ENCODE results near the gene SEC22C.

The SEC22C gene

DNA sequence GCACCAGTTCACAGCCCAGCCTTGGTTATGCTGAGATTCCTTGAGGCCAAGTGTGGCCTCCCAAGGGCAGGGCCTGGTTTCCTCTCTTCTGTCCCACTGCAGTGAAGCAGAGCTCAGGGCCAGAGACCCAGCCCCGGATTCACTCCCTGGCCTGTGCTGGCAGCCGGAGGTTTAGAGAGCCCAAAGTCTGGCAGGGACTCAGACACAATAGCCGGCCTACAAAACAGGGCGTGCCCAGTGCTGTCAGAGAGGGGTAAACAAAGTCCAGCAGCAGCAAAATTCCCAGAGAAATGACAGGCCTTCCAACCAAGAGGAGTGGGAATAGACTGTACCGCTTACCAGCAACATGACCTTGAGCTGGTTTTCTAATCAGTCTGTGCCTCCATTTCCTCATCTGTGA is 65.3 kb downstream of the SEC22C start:
- DNase-seq (ENCODE audit: extremely low read depth, low read depth) = no peak
- TF ChIP-seq, protein P1, sequence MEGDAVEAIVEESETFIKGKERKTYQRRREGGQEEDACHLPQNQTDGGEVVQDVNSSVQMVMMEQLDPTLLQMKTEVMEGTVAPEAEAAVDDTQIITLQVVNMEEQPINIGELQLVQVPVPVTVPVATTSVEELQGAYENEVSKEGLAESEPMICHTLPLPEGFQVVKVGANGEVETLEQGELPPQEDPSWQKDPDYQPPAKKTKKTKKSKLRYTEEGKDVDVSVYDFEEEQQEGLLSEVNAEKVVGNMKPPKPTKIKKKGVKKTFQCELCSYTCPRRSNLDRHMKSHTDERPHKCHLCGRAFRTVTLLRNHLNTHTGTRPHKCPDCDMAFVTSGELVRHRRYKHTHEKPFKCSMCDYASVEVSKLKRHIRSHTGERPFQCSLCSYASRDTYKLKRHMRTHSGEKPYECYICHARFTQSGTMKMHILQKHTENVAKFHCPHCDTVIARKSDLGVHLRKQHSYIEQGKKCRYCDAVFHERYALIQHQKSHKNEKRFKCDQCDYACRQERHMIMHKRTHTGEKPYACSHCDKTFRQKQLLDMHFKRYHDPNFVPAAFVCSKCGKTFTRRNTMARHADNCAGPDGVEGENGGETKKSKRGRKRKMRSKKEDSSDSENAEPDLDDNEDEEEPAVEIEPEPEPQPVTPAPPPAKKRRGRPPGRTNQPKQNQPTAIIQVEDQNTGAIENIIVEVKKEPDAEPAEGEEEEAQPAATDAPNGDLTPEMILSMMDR (IDR thresholded peaks at IDR 0.05; ENCODE audit: low read depth, low read length) = no peak

DNA sequence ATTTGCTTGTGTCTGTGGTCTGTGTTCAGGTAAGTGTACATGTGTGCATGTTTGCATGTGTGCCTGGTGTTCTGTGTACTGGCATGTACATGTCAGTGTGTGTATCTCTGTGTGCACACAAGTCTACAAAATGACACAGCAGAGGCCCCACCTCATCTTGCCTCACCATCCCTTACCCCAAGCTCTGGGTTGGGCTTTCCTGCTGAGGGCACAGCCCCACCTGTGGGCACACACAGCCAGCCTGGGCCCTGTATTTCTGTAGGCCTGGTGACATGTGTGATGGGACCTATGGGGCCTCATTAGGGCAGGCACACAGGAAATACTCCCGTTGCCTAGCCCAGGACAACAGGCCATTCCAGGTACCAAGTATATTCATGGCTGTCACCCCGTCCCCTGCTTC is 65.8 kb downstream of the SEC22C start:
- TF ChIP-seq, protein P1 (IDR thresholded peaks at IDR 0.05; ENCODE audit: low read depth, low read length) = no peak
- no peak for DNase-seq (ENCODE audit: extremely low read depth, low read depth)

DNA sequence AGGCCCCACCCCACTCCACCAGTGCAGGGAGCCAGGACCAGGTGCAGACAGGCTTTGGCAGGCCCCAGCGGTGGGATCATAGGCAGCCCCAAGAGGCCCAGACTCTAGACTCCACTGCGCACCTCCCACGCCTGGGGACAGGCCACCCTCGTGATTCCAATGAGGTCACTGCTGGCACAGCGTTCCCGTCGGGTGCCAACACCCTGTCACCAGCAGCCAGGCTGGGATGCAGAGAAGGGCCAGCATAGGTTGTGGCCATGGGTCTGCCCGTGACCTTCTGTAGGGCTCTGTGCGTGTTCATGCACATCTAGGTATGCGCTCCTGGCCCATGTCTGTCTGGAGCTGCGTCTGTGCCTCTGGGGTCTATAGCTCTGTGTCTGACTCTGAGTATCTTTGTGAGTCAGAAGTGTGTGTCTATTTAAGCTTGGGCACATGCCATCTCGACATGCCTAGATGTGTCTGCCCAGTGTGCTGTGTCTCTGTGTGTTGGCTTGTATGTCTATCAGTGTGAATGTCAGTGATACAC is 66.3 kb downstream of the SEC22C start:
- no peak for DNase-seq (ENCODE audit: extremely low read depth, low read depth)
- TF ChIP-seq, protein P1 (IDR thresholded peaks at IDR 0.05; ENCODE audit: low read depth, low read length) = no peak

DNA sequence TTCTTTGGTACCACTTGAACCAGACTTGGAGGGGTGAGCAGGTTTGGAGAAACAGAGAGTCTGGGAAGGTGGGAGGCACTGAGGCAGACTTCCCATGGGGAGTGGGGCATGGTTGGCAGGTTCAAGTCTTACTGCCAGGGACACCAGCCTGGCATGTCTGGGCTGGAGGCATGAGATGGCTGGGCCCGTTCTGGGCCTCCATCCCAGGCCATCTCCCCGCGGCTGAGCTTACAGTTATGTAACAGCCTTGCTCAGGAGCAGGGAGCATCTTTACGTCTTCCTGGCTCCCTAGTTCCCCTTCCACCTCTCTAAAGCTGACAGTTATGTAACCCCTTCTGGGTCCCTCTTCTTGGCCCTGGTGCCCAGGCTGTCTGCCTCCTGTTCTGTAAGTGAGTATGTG is 66.9 kb downstream of the SEC22C start:
- TF ChIP-seq, protein P1 (IDR thresholded peaks at IDR 0.05; ENCODE audit: low read depth, low read length) = no peak
- no peak for DNase-seq (ENCODE audit: extremely low read depth, low read depth)

DNA sequence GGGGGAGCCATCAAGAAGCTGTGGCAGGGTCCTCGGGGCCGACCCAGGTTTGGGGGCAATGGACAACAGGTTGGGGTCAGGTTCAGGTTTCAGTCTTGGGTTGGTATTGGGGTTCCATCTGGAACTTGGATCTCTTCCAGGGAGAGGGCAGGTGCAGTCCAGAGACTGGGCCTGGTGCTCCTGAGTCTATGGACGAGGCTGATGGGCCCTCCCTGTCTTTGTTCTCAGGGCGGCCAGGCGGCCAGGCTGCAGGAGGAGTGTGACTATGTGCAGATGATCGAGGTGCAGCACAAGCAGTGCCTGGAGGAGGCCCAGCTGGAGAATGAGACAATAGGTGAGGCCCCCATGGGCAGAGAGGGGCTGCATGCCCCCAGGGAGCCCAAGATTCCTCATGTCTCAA is 68.2 kb downstream of the SEC22C start:
- TF ChIP-seq, protein P1 (IDR thresholded peaks at IDR 0.05; ENCODE audit: low read depth, low read length) = no peak
- DNase-seq (ENCODE audit: extremely low read depth, low read depth) = no peak

DNA sequence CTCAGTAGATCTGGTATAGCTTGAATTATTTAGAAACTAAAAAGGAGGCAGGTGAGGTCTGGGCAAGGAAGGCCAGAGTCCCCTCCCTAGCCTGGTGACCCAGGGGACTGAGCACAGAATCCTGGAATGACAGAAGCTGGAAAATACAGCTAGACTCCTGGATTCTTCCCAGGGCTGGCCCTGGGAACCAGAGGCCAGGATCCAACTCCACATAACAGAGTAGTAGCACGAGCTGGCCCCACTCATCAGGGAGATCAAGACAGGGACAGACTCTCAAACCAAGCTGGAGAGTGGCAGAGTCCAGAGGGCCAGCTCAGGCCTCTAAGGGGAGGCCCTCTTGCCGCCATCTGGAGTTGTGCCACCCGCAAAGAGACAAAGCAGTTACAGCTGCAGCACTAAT is 68.6 kb downstream of the SEC22C start:
- TF ChIP-seq, protein P1 (IDR thresholded peaks at IDR 0.05; ENCODE audit: low read depth, low read length) = no peak
- DNase-seq (ENCODE audit: extremely low read depth, low read depth) = no peak

DNA sequence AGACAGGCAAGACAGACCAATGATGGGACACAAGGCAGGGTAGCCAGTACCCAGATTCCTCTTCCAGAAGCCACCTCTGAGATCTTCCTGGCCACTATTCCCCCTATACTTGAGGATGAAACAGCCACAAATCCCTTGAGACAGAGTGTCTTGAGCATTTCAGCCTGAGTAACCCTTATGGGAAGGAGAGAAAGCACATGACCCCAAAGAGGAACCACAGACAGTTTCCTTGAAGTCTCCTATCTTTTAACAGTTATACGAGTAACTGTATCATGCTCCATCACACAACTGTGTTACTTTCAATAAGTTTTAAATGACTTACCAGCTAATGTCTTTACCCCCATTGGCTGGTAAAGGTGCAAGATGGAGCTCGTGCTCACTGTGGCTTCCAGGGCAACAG is 70.0 kb downstream of the SEC22C start:
- DNase-seq (ENCODE audit: extremely low read depth, low read depth) = no peak
- TF ChIP-seq, protein P1 (IDR thresholded peaks at IDR 0.05; ENCODE audit: low read depth, low read length) = no peak
